Nephron (organoid): Measurements from ENCODE around the gene TRIM54.

Source experiments
- H3K27ac Mint-ChIP-seq, 3 experiments: 2 replicates each; pipeline ENCODE4 v1.8.0; 2020; ENCODE audit warnings: mixed read lengths in 3 of 3, mild to moderate bottlenecking in 2 of 3, moderate library complexity in 1 of 3
- H3K27me3 Mint-ChIP-seq: 2 replicates; pipeline ENCODE4 v1.8.0; 2021; ENCODE audit warnings: low read depth, mild to moderate bottlenecking, moderate library complexity, mixed read lengths
- H3K36me3 Mint-ChIP-seq: 2 replicates; pipeline ENCODE4 v1.8.0; 2020; ENCODE audit warnings: low read depth, mixed read lengths
- H3K4me1 Mint-ChIP-seq: 2 replicates; pipeline ENCODE4 v1.8.0; 2020; ENCODE audit warnings: mixed read lengths
- H3K4me3 Mint-ChIP-seq, 3 experiments: 2 replicates each; pipeline ENCODE4 v1.8.0; 2020; ENCODE audit warnings: mild to moderate bottlenecking in 3 of 3, mixed read lengths in 3 of 3, moderate library complexity in 2 of 3
- H3K9me3 Mint-ChIP-seq: 2 replicates; pipeline ENCODE4 v1.8.0; 2020; ENCODE audit warnings: mixed read lengths
- CTCF ChIP-seq, 3 experiments: fragments of 200-600 bp; sonication (generic); IDR thresholded peaks; one replicate each; pipeline ENCODE4 v1.5.0; 2021; ENCODE audit warnings: antibody characterized with exemption in 3 of 3; ENCODE audit not compliant: unreplicated experiment in 3 of 3

Gene TRIM54

GRCh38 chr2:27284996-27285395 lies 2.8 kb downstream of the TRIM54 start:
- Mint-ChIP-seq H3K9me3 (no peaks in the 10 kb centered on the region), H3K4me1 (peaks cover 59% of the 10 kb centered on the region), H3K36me3 (no peaks in the 10 kb centered on the region), H3K4me3 (peak overlapping the region; percentile 5 to 81 (median 7)), H3K27ac (peak overlapping the region in 1 of 3 experiments; percentile 4), H3K27me3 (peaks cover 33% of the 10 kb centered on the region)
- no peak for TF ChIP-seq CTCF (IDR thresholded peaks at IDR 0.05; ENCODE audit: unreplicated experiment in 3 of 3)

GRCh38 chr2:27285481-27285880 lies 3.3 kb downstream of the TRIM54 start:
- no peak for TF ChIP-seq CTCF (IDR thresholded peaks at IDR 0.05; ENCODE audit: unreplicated experiment in 3 of 3)
- Mint-ChIP-seq H3K4me3 (peak overlapping the region in 2 of 3 experiments; percentile 7 to 81), H3K9me3 (no peaks in the 10 kb centered on the region), H3K4me1 (peaks cover 56% of the 10 kb centered on the region), H3K27me3 (peaks cover 33% of the 10 kb centered on the region), H3K27ac (no peak overlapping the region), H3K36me3 (no peaks in the 10 kb centered on the region)

- H3K36me3 Mint-ChIP-seq, result no peaks in the 10 kb centered on the region
- no peak for TF ChIP-seq CTCF (IDR thresholded peaks at IDR 0.05; ENCODE audit: unreplicated experiment in 3 of 3)
These were observed 6.4 kb downstream of the TRIM54 start for GRCh38 chr2:27288610-27289009.

GRCh38 chr2:27290549-27290948 lies 8.3 kb downstream of the TRIM54 start:
- peaks cover 40% of the 10 kb centered on the region for H3K27me3 Mint-ChIP-seq
- H3K27ac Mint-ChIP-seq, result no peak overlapping the region
- H3K9me3 Mint-ChIP-seq, result no peaks in the 10 kb centered on the region
- no peaks in the 10 kb centered on the region for H3K36me3 Mint-ChIP-seq
- no peak for TF ChIP-seq CTCF (IDR thresholded peaks at IDR 0.05; ENCODE audit: unreplicated experiment in 3 of 3)
- H3K4me1 Mint-ChIP-seq, result peaks cover 27% of the 10 kb centered on the region
- H3K4me3 Mint-ChIP-seq, result no peak overlapping the region

More at GRCh38 chr2:27288610-27289009, 6.4 kb downstream of the TRIM54 start:
- Mint-ChIP-seq H3K4me1 (peaks cover 38% of the 10 kb centered on the region), H3K27me3 (peaks cover 45% of the 10 kb centered on the region), H3K27ac (no peak overlapping the region), H3K4me3 (no peak overlapping the region), H3K9me3 (no peaks in the 10 kb centered on the region)

GRCh38 chr2:27291865-27292264 lies 9.6 kb downstream of the TRIM54 start:
- H3K36me3 Mint-ChIP-seq, result no peaks in the 10 kb centered on the region
- H3K27me3 Mint-ChIP-seq, result peaks cover 32% of the 10 kb centered on the region
- peak in 1 of 3 experiments; percentile 17 for TF ChIP-seq CTCF (IDR thresholded peaks at IDR 0.05; ENCODE audit: unreplicated experiment in 3 of 3)
- peaks cover 21% of the 10 kb centered on the region for H3K4me1 Mint-ChIP-seq
- no peak overlapping the region for H3K27ac Mint-ChIP-seq
- no peak overlapping the region for H3K4me3 Mint-ChIP-seq
- no peaks in the 10 kb centered on the region for H3K9me3 Mint-ChIP-seq

- no peak overlapping the region for H3K4me3 Mint-ChIP-seq
- no peaks in the 10 kb centered on the region for H3K36me3 Mint-ChIP-seq
- H3K27ac Mint-ChIP-seq, result no peak overlapping the region
- peaks cover 11% of the 10 kb centered on the region for H3K4me1 Mint-ChIP-seq
- peaks cover 26% of the 10 kb centered on the region for H3K27me3 Mint-ChIP-seq
- TF ChIP-seq CTCF (IDR thresholded peaks at IDR 0.05; ENCODE audit: unreplicated experiment in 3 of 3), result no peak
- H3K9me3 Mint-ChIP-seq, result no peaks in the 10 kb centered on the region
These were observed 12.7 kb downstream of the TRIM54 start for GRCh38 chr2:27294928-27295327.
